GM12873 (cell line): ENCODE measurements around the gene NXN.

Experiments used
- CTCF ChIP-seq: IDR thresholded peaks from 2 replicates; pipeline ENCODE4 v1.5.1; 2012; ENCODE audit warnings: low read depth, mild to moderate bottlenecking, moderate library complexity, low read length, control low read depth; ENCODE audit not compliant: insufficient read depth; ENCODE audit errors: missing control alignments

The NXN gene

GRCh38 chr17:1004769-1005295 is 25.3 kb upstream of the NXN start:
- no peak for TF ChIP-seq CTCF

- TF ChIP-seq CTCF: no peak
Measured at GRCh38 chr17:1003972-1004768, 24.6 kb upstream of the NXN start.

GRCh38 chr17:1003633-1003971 is 24.0 kb upstream of the NXN start:
- TF ChIP-seq CTCF: no peak

GRCh38 chr17:1002771-1003555 is 23.4 kb upstream of the NXN start:
- TF ChIP-seq CTCF: no peak

- no peak for TF ChIP-seq CTCF
Measured at GRCh38 chr17:1002412-1002753, 22.8 kb upstream of the NXN start.

- TF ChIP-seq CTCF: no peak
Measured at GRCh38 chr17:1001640-1002411, 22.2 kb upstream of the NXN start.

- no peak for TF ChIP-seq CTCF
Measured at GRCh38 chr17:1000597-1001461, 21.3 kb upstream of the NXN start.
